ENCODE measurements around the gene EPHA4.

EPHA4 gene

DNA sequence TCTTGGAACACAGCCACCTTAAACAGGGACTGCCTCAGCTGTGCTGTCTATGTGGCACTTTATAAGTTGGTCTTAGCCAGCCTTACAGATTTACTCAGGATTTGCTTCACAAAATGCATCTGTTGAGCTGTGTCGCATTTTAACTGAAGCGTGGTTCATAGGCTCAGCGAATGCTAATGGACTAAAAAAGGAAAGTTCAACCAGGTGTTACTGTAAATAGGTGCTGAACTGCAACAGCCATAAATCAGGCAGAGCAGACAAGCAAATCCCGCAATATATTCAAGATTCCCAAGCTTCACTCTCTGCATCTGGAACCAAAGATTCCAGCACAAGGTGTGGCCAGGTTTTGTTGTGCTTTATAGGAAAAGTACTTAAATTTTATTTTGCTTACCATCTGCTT lies 130.0 kb downstream of the EPHA4 start:
- H3K27me3 ChIP-seq (ENCODE audit: insufficient read depth, low read length, poor library complexity): no peaks in the 10 kb centered on the region
- no peaks in the 10 kb centered on the region for H3K36me3 ChIP-seq (ENCODE audit: insufficient read depth, low read length)
- DNase-seq (no peak), ATAC-seq (ENCODE audit: insufficient read depth, low read depth) (no peak)
- H3K27ac ChIP-seq (ENCODE audit: low read length): no peak overlapping the region
- H4K20me1 ChIP-seq (ENCODE audit: insufficient read depth, low read length): no peaks in the 10 kb centered on the region
- H3K4me1 ChIP-seq (ENCODE audit: insufficient read depth, low read length): no peaks in the 10 kb centered on the region
- no peak overlapping the region for H3K4me3 ChIP-seq (ENCODE audit: low read depth in 1 of 2, low read length in 2 of 2)
- H3K4me2 ChIP-seq (ENCODE audit: insufficient read depth, low read length): no peak overlapping the region
- H3K79me2 ChIP-seq (ENCODE audit: insufficient read depth, low read length): no peaks in the 10 kb centered on the region
- no peak for TF ChIP-seq EZH2 (IDR thresholded peaks at IDR 0.05; ENCODE audit: borderline replicate concordance, low read depth, low read length, severe bottlenecking)
- TF ChIP-seq CTCF (IDR thresholded peaks at IDR 0.05; ENCODE audit: borderline replicate concordance, extremely low read depth, low read length, poor library complexity, severe bottlenecking): no peak
- H2AFZ ChIP-seq (ENCODE audit: low read depth, low read length): no peak overlapping the region
- no peaks in the 10 kb centered on the region for H3K9me3 ChIP-seq (ENCODE audit: insufficient read depth, low read length, severe bottlenecking)
- no peak overlapping the region for H3K9ac ChIP-seq (ENCODE audit: low read depth, low read length)

DNA sequence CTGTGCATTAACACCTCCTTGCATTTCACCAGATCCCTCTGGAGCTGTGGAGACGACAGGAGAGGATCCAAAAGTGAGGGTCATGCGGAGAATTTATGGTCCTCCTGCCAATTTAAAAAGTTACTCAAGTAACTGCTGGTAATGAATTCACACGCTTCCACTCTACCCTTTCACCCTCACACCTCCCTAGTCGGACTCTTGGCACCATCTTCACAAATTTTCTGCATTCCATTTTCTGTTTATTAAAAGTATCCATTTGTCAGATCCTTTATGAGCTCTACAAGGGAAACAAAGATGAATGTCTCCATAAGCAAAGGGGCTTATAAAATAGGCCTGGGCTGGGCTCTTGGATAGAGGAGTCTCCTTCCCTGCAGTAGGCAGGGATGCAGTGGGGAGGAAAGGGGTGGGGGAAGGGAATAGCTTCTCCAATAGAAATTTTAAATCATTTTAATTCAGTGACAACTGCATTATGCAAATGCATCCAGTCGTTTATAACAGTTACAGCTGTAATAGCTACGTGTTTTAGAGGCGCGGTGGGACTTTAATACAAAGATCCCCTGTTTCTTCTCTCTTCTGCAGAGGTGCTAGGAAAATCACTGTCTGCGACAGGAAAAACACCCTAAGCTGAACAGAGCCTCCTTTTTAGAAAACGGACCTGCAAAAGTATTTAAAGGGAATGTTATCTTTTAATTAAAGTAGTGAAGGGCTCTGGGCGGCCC lies 132.2 kb downstream of the EPHA4 start:
- no peaks in the 10 kb centered on the region for H3K4me1 ChIP-seq (ENCODE audit: insufficient read depth, low read length)
- no peak for TF ChIP-seq CTCF (IDR thresholded peaks at IDR 0.05; ENCODE audit: borderline replicate concordance, extremely low read depth, low read length, poor library complexity, severe bottlenecking)
- H3K4me2 ChIP-seq (ENCODE audit: insufficient read depth, low read length): no peak overlapping the region
- H3K9me3 ChIP-seq (ENCODE audit: insufficient read depth, low read length, severe bottlenecking): no peaks in the 10 kb centered on the region
- no peaks in the 10 kb centered on the region for H4K20me1 ChIP-seq (ENCODE audit: insufficient read depth, low read length)
- H3K4me3 ChIP-seq (ENCODE audit: low read depth in 1 of 2, low read length in 2 of 2): no peak overlapping the region
- H3K79me2 ChIP-seq (ENCODE audit: insufficient read depth, low read length): no peaks in the 10 kb centered on the region
- no peak overlapping the region for H3K9ac ChIP-seq (ENCODE audit: low read depth, low read length)
- H3K27me3 ChIP-seq (ENCODE audit: insufficient read depth, low read length, poor library complexity): no peaks in the 10 kb centered on the region
- no peaks in the 10 kb centered on the region for H3K36me3 ChIP-seq (ENCODE audit: insufficient read depth, low read length)
- no peak for DNase-seq
- ATAC-seq (ENCODE audit: insufficient read depth, low read depth): no peak
- H3K27ac ChIP-seq (ENCODE audit: low read length): no peak overlapping the region
- H2AFZ ChIP-seq (ENCODE audit: low read depth, low read length): no peak overlapping the region

DNA sequence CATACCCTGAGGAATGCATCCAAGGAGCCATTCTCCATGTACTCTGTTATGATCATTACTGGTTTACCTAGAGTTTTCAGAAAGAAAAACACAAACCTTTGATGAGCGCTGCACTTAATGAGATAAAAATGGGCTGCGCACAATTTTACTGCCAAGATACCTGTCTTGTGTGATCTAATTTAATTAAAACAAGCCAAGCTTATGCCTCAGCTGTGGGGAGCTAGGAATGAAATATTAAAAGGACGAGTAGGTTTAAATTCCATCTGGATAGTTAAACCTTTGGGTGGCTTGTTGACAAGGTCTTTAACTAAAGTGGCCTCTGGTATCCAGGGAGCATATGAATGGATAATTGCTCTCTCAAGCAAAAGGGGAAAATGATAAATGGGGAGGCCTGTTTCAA lies 135.0 kb downstream of the EPHA4 start:
- no peak overlapping the region for H3K4me3 ChIP-seq (ENCODE audit: low read depth in 1 of 2, low read length in 2 of 2)
- ATAC-seq (ENCODE audit: insufficient read depth, low read depth) (no peak), DNase-seq (no peak)
- no peaks in the 10 kb centered on the region for H3K36me3 ChIP-seq (ENCODE audit: insufficient read depth, low read length)
- no peaks in the 10 kb centered on the region for H3K4me1 ChIP-seq (ENCODE audit: insufficient read depth, low read length)
- no peak overlapping the region for H3K27ac ChIP-seq (ENCODE audit: low read length)
- no peaks in the 10 kb centered on the region for H3K27me3 ChIP-seq (ENCODE audit: insufficient read depth, low read length, poor library complexity)
- no peaks in the 10 kb centered on the region for H4K20me1 ChIP-seq (ENCODE audit: insufficient read depth, low read length)
- no peaks in the 10 kb centered on the region for H3K9me3 ChIP-seq (ENCODE audit: insufficient read depth, low read length, severe bottlenecking)
- TF ChIP-seq CTCF (IDR thresholded peaks at IDR 0.05; ENCODE audit: borderline replicate concordance, extremely low read depth, low read length, poor library complexity, severe bottlenecking) (no peak), EZH2 (IDR thresholded peaks at IDR 0.05; ENCODE audit: borderline replicate concordance, low read depth, low read length, severe bottlenecking) (no peak)
- no peak overlapping the region for H3K4me2 ChIP-seq (ENCODE audit: insufficient read depth, low read length)
- no peak overlapping the region for H2AFZ ChIP-seq (ENCODE audit: low read depth, low read length)
- H3K79me2 ChIP-seq (ENCODE audit: insufficient read depth, low read length): no peaks in the 10 kb centered on the region
- H3K9ac ChIP-seq (ENCODE audit: low read depth, low read length): no peak overlapping the region
